SK-N-SH treated with all-trans-retinoic acid at 6 μM for 48 hours (cell line): Measurements from ENCODE around the gene CCDC3.

ENCODE experiments used
- ATAC-seq: fragments of 200-7000 bp; cut with Tn5 transposase; 3 replicates; pipeline ENCODE4 v1.9.1; 2020; ENCODE audit warnings: mild to moderate bottlenecking, moderate library complexity
- BACH2 ChIP-seq: fragments of 250-450 bp; sonication (Bioruptor Pico); IDR thresholded peaks from 2 replicates; pipeline ENCODE4 v1.9.0; 2021; ENCODE audit warnings: mild to moderate bottlenecking, borderline replicate concordance
- ESRRG ChIP-seq: fragments of 250-450 bp; sonication (Bioruptor Pico); IDR thresholded peaks from 2 replicates; pipeline ENCODE4 v1.6.1; 2021; ENCODE audit warnings: mild to moderate bottlenecking
- GLIS3 ChIP-seq: fragments of 250-450 bp; sonication (Bioruptor Pico); IDR thresholded peaks from 2 replicates; pipeline ENCODE4 v1.5.0; 2020; ENCODE audit warnings: mild to moderate bottlenecking, moderate library complexity
- ISL1 ChIP-seq: fragments of 250-450 bp; sonication (Bioruptor Pico); IDR thresholded peaks from 2 replicates; pipeline ENCODE4 v2.1.2; 2022; ENCODE audit warnings: mild to moderate bottlenecking, moderate library complexity
- OSR1 ChIP-seq: fragments of 250-450 bp; sonication (Bioruptor Pico); IDR thresholded peaks from 2 replicates; pipeline ENCODE4 v1.8.0; 2022; ENCODE audit warnings: moderate library complexity, mild to moderate bottlenecking, inconsistent platforms
- PPARA ChIP-seq: fragments of 250-450 bp; sonication (Bioruptor Pico); IDR thresholded peaks from 2 replicates; pipeline ENCODE4 v1.5.0; 2020; ENCODE audit warnings: mild to moderate bottlenecking, borderline replicate concordance
- RARB ChIP-seq: fragments of 250-450 bp; sonication (Bioruptor Pico); IDR thresholded peaks from 2 replicates; pipeline ENCODE4 v1.8.0; 2021; ENCODE audit warnings: mild to moderate bottlenecking, moderate library complexity
- SNAI2 ChIP-seq: fragments of 250-450 bp; sonication (Bioruptor Pico); IDR thresholded peaks from 2 replicates; pipeline ENCODE4 v1.5.0; 2020; ENCODE audit warnings: mild to moderate bottlenecking, moderate library complexity
- TCF4 ChIP-seq: fragments of 250-450 bp; sonication (Bioruptor Pico); IDR thresholded peaks from 2 replicates; pipeline ENCODE4 v1.8.0; 2021; ENCODE audit warnings: mild to moderate bottlenecking, moderate library complexity, borderline replicate concordance
- TOX ChIP-seq: fragments of 250-450 bp; sonication (Bioruptor Pico); IDR thresholded peaks from 2 replicates; pipeline ENCODE4 v1.8.0; 2021; ENCODE audit warnings: mild to moderate bottlenecking, moderate library complexity, borderline replicate concordance
- ZC3H10 ChIP-seq: fragments of 250-450 bp; sonication (Bioruptor Pico); IDR thresholded peaks from 2 replicates; pipeline ENCODE4 v1.5.1; 2021; ENCODE audit warnings: mild to moderate bottlenecking, moderate library complexity
- ZFP3 ChIP-seq: fragments of 250-450 bp; sonication (Bioruptor Pico); IDR thresholded peaks from 2 replicates; pipeline ENCODE4 v1.5.0; 2020; ENCODE audit warnings: mild to moderate bottlenecking, moderate library complexity
- ZFP30 ChIP-seq: fragments of 450-650 bp; formaldehyde crosslinking; IDR thresholded peaks from 2 replicates; pipeline ENCODE4 v1.5.0; 2022; ENCODE audit warnings: mild to moderate bottlenecking, moderate library complexity
- ZNF565 ChIP-seq: fragments of 450-650 bp; formaldehyde crosslinking; conservative IDR thresholded peaks from 2 replicates; pipeline ENCODE4 v1.5.0; 2020; ENCODE audit warnings: low read depth, mild to moderate bottlenecking, moderate library complexity
- ZNF70 ChIP-seq: fragments of 450-650 bp; formaldehyde crosslinking; IDR thresholded peaks from 2 replicates; pipeline ENCODE4 v1.5.0; 2020; ENCODE audit warnings: mild to moderate bottlenecking, moderate library complexity
- ZNF8 ChIP-seq: fragments of 450-650 bp; formaldehyde crosslinking; IDR thresholded peaks from 2 replicates; pipeline ENCODE4 v1.5.0; 2020; ENCODE audit warnings: mild to moderate bottlenecking, moderate library complexity
- TF ChIP-seq, protein P1 (sequence below): fragments of 250-450 bp; sonication (Bioruptor Pico); IDR thresholded peaks from 2 replicates; pipeline ENCODE4 v1.5.1; 2020; ENCODE audit warnings: low read depth, mild to moderate bottlenecking, moderate library complexity
- TF ChIP-seq, protein P2 (sequence below): fragments of 250-450 bp; sonication (Bioruptor Pico); IDR thresholded peaks from 2 replicates; pipeline ENCODE4 v1.8.0; 2021; ENCODE audit warnings: low read depth, mild to moderate bottlenecking, moderate library complexity, borderline replicate concordance
- TF ChIP-seq, protein P3 (sequence below): fragments of 250-450 bp; sonication (Bioruptor Pico); IDR thresholded peaks from 2 replicates; pipeline ENCODE4 v1.5.1; 2021; ENCODE audit warnings: mild to moderate bottlenecking, moderate library complexity
- TF ChIP-seq, protein P4 (sequence below): fragments of 250-450 bp; sonication (Bioruptor Pico); IDR thresholded peaks from 2 replicates; pipeline ENCODE4 v1.5.0; 2020; ENCODE audit warnings: mild to moderate bottlenecking, moderate library complexity
- TF ChIP-seq, protein P5 (sequence below): fragments of 250-450 bp; sonication (Bioruptor Pico); IDR thresholded peaks from 2 replicates; pipeline ENCODE4 v1.8.0; 2020; ENCODE audit warnings: mild to moderate bottlenecking, moderate library complexity, borderline replicate concordance

Gene CCDC3

DNA sequence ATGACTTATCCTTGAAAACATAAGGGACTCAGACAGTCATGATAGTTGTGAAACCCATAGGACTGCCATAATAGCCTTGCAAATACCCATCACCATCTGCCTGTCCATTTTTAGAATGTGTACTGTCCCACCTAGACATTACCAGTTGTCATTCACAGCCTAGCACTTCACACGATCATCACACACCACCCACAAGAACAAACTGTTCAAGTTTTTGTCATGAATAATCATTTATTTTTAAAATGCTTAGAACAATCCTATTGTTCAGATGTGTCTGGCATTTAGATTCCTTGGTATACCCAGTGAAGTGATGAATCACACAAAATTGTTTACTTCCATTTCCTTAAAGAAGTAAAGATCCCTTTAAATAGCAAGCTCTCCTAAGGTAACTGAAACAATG lies 46.6 kb downstream of the CCDC3 start:
- ATAC-seq = no peak
- TF ChIP-seq GLIS3 (no peak), TOX (no peak), ZFP3 (CRISPR knock-in tag) (no peak), ZNF8 (CRISPR knock-in tag) (no peak), RARB (CRISPR knock-in tag) (no peak), ESRRG (CRISPR knock-in tag) (no peak), OSR1 (CRISPR knock-in tag) (no peak), PPARA (CRISPR knock-in tag) (no peak), SNAI2 (no peak), ZNF70 (CRISPR knock-in tag) (no peak)
- TF ChIP-seq, protein P1, sequence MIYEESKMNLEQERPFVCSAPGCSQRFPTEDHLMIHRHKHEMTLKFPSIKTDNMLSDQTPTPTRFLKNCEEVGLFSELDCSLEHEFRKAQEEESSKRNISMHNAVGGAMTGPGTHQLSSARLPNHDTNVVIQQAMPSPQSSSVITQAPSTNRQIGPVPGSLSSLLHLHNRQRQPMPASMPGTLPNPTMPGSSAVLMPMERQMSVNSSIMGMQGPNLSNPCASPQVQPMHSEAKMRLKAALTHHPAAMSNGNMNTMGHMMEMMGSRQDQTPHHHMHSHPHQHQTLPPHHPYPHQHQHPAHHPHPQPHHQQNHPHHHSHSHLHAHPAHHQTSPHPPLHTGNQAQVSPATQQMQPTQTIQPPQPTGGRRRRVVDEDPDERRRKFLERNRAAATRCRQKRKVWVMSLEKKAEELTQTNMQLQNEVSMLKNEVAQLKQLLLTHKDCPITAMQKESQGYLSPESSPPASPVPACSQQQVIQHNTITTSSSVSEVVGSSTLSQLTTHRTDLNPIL (CRISPR knock-in tag) = no peak
- TF ChIP-seq, protein P2, sequence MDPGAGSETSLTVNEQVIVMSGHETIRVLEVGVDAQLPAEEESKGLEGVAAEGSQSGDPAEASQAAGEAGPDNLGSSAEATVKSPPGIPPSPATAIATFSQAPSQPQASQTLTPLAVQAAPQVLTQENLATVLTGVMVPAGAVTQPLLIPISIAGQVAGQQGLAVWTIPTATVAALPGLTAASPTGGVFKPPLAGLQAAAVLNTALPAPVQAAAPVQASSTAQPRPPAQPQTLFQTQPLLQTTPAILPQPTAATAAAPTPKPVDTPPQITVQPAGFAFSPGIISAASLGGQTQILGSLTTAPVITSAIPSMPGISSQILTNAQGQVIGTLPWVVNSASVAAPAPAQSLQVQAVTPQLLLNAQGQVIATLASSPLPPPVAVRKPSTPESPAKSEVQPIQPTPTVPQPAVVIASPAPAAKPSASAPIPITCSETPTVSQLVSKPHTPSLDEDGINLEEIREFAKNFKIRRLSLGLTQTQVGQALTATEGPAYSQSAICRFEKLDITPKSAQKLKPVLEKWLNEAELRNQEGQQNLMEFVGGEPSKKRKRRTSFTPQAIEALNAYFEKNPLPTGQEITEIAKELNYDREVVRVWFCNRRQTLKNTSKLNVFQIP (CRISPR knock-in tag) = no peak
- TF ChIP-seq, protein P3, sequence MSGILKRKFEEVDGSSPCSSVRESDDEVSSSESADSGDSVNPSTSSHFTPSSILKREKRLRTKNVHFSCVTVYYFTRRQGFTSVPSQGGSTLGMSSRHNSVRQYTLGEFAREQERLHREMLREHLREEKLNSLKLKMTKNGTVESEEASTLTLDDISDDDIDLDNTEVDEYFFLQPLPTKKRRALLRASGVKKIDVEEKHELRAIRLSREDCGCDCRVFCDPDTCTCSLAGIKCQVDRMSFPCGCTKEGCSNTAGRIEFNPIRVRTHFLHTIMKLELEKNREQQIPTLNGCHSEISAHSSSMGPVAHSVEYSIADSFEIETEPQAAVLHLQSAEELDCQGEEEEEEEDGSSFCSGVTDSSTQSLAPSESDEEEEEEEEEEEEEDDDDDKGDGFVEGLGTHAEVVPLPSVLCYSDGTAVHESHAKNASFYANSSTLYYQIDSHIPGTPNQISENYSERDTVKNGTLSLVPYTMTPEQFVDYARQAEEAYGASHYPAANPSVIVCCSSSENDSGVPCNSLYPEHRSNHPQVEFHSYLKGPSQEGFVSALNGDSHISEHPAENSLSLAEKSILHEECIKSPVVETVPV (CRISPR knock-in tag) = no peak
- TF ChIP-seq, all 23 proteins: peak for 0

- TF ChIP-seq ZFP30 (CRISPR knock-in tag) (no peak), BACH2 (no peak), SNAI2 (no peak), RARB (CRISPR knock-in tag) (no peak), ZFP3 (CRISPR knock-in tag) (no peak), ZC3H10 (CRISPR knock-in tag) (no peak), ZNF8 (CRISPR knock-in tag) (no peak), ZNF70 (CRISPR knock-in tag) (no peak), TCF4 (CRISPR knock-in tag) (no peak), GLIS3 (no peak), PPARA (CRISPR knock-in tag) (no peak), ZNF565 (no peak), ESRRG (CRISPR knock-in tag) (no peak), TOX (no peak), ISL1 (CRISPR knock-in tag) (no peak), OSR1 (CRISPR knock-in tag) (no peak)
- TF ChIP-seq, protein P4, sequence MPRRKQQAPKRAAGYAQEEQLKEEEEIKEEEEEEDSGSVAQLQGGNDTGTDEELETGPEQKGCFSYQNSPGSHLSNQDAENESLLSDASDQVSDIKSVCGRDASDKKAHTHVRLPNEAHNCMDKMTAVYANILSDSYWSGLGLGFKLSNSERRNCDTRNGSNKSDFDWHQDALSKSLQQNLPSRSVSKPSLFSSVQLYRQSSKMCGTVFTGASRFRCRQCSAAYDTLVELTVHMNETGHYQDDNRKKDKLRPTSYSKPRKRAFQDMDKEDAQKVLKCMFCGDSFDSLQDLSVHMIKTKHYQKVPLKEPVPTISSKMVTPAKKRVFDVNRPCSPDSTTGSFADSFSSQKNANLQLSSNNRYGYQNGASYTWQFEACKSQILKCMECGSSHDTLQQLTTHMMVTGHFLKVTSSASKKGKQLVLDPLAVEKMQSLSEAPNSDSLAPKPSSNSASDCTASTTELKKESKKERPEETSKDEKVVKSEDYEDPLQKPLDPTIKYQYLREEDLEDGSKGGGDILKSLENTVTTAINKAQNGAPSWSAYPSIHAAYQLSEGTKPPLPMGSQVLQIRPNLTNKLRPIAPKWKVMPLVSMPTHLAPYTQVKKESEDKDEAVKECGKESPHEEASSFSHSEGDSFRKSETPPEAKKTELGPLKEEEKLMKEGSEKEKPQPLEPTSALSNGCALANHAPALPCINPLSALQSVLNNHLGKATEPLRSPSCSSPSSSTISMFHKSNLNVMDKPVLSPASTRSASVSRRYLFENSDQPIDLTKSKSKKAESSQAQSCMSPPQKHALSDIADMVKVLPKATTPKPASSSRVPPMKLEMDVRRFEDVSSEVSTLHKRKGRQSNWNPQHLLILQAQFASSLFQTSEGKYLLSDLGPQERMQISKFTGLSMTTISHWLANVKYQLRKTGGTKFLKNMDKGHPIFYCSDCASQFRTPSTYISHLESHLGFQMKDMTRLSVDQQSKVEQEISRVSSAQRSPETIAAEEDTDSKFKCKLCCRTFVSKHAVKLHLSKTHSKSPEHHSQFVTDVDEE (CRISPR knock-in tag) = no peak
- TF ChIP-seq, protein P1 (CRISPR knock-in tag) = no peak
- TF ChIP-seq, protein P5, sequence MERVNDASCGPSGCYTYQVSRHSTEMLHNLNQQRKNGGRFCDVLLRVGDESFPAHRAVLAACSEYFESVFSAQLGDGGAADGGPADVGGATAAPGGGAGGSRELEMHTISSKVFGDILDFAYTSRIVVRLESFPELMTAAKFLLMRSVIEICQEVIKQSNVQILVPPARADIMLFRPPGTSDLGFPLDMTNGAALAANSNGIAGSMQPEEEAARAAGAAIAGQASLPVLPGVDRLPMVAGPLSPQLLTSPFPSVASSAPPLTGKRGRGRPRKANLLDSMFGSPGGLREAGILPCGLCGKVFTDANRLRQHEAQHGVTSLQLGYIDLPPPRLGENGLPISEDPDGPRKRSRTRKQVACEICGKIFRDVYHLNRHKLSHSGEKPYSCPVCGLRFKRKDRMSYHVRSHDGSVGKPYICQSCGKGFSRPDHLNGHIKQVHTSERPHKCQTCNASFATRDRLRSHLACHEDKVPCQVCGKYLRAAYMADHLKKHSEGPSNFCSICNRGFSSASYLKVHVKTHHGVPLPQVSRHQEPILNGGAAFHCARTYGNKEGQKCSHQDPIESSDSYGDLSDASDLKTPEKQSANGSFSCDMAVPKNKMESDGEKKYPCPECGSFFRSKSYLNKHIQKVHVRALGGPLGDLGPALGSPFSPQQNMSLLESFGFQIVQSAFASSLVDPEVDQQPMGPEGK (CRISPR knock-in tag) = no peak
- TF ChIP-seq, protein P2 (CRISPR knock-in tag) = no peak
- ATAC-seq = no peak
Observed at GRCh38 chr10:12950583-12951128, 50.9 kb downstream of the CCDC3 start.
